ENCODE measurements around the gene EDDM13.

DNA sequence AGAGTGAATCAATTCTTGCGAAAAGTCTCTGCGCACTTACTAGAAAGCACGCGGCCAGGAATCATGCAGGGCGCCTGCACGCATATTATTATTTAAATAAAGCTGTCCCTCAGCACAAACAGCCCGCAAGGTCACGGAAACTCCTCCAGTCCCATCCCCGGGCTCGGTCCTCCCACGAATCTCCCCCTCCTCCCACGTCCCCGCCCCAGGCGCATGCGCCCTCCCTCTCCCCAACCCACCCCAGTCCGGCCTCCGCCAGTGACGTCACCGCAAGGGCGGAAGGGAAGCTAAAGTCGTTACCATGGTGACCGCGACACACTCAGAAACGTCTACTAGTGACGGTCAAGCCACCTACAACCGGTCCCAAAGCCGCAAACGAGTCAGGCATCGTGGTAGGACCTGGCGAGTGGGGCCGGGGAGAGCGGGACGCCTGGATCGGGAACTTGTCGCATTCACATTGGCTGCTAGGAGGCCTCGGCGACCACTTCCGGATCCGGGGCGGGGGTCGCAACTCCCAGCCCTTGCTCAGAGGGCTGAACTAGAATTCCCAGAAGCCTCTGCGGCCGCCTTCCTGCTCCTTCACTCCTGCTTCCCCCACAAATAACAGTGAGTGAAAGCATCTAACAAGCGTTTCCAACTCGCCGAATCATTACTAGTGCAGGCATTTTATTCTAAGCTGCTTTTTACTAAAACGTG, 42.0 kb downstream of the EDDM13 start, which contains the start of gene ZSCAN5A:
- TF ChIP-seq, protein P1, sequence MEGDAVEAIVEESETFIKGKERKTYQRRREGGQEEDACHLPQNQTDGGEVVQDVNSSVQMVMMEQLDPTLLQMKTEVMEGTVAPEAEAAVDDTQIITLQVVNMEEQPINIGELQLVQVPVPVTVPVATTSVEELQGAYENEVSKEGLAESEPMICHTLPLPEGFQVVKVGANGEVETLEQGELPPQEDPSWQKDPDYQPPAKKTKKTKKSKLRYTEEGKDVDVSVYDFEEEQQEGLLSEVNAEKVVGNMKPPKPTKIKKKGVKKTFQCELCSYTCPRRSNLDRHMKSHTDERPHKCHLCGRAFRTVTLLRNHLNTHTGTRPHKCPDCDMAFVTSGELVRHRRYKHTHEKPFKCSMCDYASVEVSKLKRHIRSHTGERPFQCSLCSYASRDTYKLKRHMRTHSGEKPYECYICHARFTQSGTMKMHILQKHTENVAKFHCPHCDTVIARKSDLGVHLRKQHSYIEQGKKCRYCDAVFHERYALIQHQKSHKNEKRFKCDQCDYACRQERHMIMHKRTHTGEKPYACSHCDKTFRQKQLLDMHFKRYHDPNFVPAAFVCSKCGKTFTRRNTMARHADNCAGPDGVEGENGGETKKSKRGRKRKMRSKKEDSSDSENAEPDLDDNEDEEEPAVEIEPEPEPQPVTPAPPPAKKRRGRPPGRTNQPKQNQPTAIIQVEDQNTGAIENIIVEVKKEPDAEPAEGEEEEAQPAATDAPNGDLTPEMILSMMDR (IDR thresholded peaks at IDR 0.05) = no peak
- no peak for TF ChIP-seq POLR2A (IDR thresholded peaks at IDR 0.05)

Measured in testis (tissue), 2 donors.